HG02678 (cell line): ENCODE results near the gene DRD2.

Experiments used
- ATAC-seq: cut with Tn5 transposase; IDR thresholded peaks from one replicate; pipeline ENCODE4 v1.9.1; 2021; ENCODE audit warnings: mild to moderate bottlenecking, moderate library complexity; ENCODE audit not compliant: unreplicated experiment

DRD2 gene

DNA sequence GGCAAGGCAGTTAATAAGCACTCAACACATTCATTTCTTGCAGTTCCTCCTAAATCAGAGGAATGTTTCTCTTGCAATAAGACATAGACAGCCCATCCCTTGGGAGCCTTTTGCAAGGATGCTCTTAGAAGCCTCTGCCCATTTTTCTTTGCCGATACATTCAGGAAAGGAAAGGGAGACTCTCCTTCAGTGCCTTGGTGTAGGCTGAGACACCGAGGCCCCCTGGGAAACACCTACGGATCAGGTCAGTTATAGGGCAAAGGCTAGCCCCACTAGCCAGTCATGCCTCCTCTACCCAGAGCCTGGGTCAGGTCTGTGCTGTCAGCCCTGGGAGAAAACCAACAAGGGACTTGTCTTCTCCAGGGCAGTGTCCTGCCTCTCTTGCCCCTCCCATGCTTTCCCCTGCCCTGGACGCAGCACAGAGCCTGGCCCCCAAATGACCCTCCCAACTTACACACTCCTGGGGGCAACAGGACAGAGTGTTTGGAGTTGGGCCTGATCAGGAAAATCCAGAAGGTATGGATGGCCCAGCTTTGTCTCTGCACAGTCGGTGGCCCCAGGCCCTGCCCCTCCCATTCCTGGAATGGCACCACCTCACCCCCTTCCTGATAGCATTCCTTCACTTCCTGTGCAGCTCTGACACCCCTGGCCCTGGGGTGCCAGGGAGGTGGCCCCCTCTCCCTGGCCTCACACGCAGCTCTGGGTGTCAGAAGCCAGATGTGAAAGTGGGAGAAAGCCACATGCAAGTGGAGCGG, 69.3 kb downstream of the DRD2 start:
- ATAC-seq: no peak

DNA sequence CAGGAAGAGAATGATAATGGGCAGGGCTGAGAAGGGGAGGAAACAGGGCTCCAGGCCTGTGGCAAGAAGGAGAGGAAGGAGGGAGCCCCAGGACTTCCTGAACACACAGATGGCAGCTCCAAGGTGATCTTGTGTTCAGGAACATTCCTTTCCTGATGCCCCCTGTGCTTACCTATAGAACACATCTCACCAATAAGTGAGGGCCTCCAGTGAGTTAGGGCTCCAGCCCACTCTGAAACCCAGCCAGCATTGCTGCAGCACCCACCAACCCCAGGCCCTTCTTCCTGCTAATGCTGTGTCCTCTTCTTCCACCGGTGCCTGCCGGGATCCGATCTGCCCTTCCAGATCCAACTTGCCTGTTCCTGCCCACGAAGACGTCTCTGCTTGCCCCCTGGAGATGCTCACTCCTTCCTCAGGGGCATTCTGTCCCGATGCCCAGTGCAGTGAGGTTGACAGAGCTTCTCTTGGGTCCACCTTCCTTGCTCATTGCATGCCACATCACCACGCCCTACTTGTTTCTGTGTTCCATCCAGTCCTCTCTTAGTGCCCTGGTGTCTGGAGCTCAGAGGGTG, 70.3 kb downstream of the DRD2 start:
- ATAC-seq: no peak

DNA sequence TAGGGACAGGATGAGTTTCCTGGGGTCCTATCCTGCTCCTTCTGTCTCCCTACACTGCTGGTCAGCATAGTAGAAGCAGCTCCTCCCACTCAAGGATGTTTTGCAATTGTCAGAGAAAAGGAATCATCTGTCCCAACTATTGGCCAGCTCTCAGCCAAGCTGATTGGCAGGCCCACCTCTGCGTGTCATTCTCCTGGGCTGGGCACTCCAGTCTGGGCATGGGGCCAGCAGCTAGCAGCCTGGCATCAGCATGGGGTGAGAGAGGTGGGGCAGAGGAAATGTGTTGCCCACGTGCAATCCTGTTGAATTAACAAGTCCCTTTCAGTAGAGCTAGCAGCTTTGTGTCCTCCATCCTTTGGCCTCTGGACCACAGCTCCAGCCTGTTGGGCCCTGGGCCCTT, 73.5 kb downstream of the DRD2 start:
- no peak for ATAC-seq

DNA sequence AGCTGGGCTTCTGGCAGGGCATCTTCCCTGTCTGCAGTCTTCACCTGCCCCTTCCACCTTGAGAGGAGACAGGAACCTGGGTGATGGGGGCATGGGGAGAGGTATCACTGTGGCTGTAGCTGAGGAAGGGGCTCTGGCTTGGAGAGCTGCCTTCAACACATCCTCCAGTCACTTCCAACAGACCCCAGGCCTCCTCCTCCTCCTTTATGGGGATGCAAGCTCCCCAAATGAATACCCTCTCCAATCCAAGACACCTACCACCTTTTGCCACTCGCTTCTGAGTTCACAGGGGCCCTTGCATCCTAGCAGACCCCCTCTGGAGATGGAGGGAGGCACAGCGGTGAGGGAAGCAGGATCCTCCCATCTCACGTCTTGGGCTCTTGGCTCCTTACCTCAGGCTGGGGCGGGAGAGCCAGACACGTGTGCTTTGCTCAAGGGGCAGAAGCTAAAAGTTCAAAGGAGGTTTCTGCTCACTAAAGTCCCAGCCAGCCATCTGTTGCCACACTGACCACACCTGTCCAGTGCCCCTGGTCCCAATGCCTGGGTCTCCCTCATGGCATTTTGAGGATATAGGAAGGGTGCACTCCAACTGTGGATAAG, 74.5 kb downstream of the DRD2 start:
- no peak for ATAC-seq

DNA sequence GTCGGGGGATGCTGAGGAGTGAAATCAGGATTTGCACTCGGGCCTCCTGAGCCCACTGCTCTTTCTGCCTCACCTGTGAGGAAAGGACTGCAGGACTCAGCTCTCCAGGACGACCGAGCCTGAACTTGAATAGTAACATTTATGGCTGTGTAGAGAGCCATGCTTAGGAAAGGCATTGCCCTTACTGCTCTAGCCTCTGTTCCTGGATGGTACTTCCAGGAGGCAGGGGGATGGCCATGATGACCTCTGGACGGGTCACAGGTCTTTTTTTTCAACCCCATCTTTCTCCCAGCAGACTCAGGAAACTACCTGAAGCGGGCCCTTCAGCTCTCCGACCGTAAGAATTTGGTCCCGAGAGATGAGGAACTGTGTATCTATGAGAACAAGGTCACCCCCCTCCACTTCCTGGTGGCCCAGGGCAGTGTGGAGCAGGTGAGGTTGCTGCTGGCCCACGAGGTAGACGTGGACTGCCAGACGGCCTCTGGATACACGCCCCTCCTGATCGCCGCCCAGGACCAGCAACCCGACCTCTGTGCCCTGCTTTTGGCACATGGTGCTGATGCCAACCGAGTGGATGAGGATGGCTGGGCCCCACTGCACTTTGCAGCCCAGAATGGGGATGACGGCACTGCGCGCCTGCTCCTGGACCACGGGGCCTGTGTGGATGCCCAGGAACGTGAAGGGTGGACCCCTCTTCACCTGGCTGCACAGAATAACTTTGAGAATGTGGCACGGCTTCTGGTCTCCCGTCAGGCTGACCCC, 76.3 kb downstream of the DRD2 start:
- no peak for ATAC-seq

DNA sequence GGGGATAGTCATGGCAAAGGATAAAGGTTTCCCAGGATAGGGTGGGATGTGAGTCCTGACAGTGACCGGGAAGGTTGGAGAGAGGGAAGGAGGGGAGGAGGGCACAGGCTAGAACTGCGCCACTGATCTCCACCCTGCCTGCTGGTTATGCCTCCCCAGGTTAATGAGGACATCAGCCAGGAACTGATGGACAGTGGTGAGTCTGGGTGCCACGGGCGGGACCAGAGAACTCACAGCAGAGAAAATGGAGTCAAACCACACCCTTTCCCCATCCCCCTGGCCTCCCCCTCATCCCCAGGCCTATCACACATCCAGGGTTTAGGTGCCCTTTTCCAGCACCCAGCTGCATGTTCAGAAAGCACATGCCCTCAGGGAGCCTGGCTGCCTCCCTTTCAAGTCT, 77.4 kb downstream of the DRD2 start:
- no peak for ATAC-seq

DNA sequence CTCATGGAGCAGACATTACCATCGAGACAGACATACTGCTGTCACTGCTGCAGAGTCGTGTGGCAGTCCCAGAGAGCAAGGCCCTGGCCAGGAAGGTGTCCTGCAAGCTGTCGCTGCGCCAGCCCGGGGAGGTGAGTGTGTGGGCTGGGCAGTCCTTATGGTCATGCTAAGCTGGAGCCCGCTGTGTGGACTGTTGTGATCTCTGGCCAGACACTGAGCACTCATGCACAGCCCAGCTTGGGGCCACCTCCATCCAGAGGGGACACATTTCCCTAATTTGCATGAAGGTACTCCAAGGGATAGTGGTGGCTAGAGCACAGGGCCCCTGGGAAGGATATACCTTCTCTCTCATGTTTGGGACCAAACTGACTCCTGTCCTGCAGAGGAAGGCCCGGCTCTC, 78.0 kb downstream of the DRD2 start:
- ATAC-seq: no peak

DNA sequence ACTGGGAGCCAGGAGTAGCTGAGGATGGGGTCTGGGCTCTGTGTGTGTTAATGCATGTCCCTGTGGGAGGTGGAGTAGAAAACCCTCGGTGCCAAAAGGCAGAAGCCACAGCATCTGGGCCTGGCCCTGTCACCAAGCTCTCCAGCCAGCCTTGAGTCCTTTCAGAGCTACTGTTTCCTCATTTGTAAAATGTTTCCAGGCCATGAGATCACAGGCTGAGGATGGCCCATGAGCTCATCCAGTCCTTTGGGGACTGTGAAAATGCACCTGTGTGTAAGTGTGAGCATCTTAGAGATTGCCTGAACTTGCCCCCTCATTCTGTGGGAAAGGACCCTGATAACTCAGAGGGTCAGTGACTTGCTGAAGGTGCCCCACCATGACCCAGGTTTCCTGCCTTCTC, 78.5 kb downstream of the DRD2 start:
- no peak for ATAC-seq

DNA sequence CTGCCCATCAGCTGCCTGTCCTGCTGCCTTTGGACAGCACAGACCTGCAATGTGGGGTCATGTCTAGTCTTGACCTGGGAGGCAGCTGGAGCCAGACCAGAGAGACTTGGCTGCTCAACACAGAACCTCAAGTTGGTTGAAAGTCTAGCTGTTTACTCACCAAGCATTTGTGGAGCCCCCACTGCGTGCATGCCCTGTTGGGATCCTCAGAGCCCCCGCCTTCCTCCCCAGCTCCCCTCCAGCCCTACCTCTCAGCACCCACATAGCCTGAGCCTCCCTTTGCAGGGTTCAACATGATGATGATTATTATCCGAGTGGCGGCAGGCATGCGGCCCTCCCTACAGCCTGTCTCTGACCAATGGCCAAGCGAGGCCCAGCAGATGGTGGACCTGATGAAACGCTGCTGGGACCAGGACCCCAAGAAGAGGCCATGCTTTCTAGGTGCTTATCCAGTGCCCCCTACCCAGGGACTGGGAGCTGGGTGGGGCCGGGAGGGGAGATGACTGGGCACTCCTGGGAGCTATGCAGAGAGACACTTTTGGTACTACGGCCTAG, 79.3 kb downstream of the DRD2 start:
- ATAC-seq: no peak

DNA sequence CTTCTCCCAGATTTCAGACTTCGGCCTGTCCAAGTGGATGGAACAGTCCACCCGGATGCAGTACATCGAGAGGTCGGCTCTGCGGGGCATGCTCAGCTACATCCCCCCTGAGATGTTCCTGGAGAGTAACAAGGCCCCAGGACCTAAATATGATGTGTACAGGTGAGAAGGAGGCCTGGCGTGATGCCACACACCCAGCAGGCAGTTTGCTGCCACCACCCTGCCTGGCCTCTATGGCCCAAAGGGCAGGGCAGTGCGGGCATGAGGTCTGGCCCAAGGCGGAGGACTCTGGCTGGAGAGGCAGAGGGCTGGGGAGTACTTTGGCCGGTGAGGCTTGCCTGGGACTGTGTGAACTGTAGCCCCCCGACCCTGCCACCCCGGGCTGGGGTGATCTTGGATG, 80.3 kb downstream of the DRD2 start:
- ATAC-seq: no peak

DNA sequence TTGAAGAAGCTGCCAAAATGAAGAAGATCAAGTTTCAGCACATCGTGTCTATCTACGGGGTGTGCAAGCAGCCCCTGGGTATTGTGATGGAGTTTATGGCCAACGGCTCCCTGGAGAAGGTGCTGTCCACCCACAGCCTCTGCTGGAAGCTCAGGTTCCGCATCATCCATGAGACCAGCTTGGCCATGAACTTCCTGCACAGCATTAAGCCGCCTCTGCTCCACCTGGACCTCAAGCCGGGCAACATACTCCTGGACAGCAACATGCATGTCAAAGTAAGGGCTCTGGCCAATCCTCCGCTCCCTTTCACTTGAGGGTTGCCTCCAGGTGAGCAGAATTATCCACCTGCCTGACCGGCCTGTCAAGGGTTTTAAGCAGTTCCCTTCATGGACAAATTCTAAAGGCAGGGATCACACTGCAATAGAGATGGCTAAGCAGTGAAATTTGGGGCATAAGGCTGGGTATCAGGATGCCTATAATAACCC, 81.7 kb downstream of the DRD2 start:
- no peak for ATAC-seq

DNA sequence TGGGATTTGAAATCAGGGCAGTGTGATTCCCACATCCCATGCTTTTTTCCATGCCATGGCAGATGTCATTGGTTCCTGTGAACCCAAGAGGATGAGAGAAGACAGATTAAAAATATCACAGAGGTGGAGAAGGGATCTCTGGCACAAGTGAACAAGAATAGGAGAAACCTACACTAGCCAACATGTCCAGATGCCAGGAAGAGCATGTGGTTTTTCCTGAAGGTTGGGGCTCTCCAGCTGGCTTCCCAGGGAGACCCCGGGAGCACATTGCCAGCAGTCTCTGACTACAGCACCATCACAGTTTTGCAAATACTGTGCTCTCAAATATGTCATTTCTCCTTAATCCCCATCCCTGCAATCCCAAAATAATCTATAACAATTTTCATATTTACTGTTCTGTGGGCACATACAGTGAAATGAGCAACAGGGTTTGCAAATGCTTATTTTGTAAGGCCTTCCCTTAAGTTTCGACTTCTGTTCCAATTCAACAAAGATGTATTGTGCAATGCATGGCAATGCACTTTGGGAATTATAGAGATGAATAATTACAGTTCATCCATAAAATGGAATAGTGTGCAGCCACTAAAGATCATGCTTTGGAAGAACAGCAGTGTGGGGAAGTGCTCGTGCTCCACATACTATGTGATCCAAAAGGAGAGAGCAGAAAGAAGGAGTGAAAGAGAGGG, 82.8 kb downstream of the DRD2 start:
- no peak for ATAC-seq

DNA sequence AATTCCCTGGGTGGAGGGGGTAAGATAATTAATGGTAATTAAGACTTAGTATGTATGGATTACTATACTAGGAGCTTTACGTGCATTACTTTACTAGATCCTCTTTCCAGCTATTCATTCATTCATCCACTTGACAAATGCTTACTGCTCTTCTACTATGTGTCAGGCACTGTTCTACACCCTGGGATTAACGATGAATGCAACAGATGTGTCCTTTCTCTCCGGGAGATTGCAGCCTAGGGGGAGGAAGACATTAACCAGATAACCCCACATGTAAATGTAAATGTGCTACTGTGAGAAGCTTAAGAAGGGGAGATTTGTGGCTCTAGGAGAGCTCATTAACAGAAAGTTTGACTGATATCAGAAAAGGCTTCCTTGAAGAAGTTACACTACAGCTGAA, 85.9 kb downstream of the DRD2 start:
- no peak for ATAC-seq

DNA sequence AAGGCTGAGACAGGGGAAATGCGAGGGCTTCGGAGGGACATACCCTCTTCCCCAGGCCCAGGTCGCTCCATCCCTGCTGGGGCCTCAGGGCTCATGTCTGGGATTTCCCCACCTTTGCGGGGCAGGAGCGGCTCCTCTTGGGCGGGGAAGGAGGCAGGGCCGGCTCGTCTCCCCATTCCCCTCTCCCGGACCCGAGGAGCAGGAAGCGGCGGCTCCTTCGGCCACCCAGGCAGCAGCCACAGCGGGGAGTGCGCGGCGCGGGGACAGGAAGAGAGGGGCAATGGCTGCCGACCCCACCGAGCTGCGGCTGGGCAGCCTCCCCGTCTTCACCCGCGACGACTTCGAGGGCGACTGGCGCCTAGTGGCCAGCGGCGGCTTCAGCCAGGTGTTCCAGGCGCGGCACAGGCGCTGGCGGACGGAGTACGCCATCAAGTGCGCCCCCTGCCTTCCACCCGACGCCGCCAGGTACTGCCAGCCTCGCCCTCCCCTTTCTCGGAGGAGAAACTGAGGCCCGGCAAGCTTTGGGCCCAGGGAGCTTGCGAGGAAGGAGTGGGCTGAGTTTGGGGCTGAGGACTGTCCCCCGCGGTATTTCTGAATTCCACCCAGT, 87.5 kb downstream of the DRD2 start, which contains the start of gene ANKK1:
Gene ANKK1, plus strand, starts transcription at position 175 of the 607 bp plus-strand sequence. Its CDS starts 106 bp downstream, at position 281.
- no peak for ATAC-seq

DNA sequence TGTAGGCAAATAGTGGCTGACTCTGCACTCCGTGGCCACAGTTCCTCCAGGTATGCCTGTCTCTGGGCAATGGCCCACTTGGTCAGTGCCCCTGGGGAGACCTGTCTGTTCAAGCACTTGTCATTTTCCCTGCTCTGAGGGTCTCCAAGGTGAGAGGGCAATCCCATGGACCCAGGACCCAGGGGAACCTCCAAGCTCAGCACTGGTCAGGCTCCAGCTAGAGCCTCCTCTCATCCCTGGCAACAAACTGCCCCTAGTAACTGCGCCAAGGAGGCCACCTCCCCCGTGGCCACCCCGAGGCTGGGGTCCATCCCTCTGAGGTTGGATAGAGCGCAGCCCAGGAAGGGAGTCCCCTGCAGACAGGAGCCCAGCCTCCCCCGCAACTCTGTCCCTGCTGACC, 88.3 kb downstream of the DRD2 start:
- ATAC-seq: no peak

DNA sequence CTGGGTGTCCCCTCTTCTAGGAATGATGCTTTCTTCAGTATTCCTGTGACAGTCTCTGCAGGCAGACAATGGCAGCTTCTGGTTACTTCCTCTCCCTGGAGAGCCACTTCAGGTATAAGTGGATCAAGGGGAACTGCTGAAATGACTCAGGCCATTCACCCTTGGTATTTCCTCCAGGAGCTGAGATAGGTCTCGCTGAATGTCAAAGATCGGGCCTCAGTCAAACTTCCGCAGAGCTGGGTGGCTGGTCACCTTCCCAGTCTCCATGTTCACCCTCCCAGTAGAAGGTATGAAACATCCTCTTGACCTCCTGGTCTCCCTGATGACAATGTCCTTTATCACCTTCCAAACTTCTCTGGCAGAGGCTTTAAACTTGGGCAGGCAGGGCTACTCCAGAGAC, 89.4 kb downstream of the DRD2 start:
- ATAC-seq: no peak

DNA sequence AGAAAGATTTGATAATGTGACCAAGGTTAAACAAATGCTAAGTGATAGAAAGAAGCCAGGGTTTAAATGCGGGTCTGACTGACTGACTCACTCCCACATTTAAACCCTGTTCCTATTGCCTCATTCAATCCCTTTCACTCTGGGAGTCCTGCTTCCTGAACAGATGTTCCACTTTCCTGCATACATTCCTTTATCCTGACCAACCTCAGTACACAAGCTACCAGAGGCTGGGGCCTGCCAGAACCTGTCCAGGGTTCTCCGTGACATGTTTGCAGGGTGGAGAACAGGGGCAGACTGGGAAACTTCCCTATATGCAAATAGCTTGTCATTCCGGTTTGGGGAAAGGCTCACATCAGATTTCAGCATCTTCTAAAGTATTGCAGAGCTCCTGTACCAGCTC, 90.6 kb downstream of the DRD2 start:
- ATAC-seq: no peak

DNA sequence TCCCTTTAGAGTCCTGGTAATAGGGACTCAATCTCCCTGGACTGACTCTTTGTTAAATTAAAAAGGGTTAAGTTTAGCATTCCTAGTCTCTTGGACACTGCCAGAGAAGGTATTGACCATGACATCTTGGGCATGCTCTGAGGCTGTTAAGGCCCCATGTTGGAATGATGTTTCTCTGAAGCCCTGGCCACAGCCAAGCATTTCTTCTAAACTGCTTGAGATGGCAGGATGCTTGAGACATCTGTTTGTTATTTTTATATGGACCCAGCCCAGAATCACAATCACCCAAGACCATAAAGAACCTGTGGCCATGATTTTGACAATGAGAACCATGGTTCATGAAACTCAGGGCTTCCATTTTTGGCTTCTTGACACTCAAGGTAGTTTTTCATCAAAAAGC, 93.1 kb downstream of the DRD2 start:
- ATAC-seq: no peak

DNA sequence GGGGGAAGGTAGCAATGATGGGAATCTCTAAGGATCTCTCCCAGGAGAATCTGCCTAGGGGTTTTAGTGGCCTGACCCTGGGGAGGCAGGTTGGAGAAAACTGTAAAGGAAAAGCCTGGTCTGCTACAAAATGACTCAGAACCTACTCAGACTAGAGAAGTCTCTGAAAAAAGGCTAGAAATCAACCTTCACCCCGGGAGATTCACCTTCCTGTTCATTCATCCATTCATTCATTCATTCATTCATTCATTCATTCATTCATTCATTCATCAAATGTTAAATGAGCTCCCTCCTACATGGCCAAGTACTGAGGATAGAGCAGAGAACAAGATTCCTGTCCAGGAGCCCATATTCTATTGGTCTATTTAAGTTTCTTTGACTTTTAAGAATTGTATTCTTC, 96.5 kb downstream of the DRD2 start:
- no peak for ATAC-seq

DNA sequence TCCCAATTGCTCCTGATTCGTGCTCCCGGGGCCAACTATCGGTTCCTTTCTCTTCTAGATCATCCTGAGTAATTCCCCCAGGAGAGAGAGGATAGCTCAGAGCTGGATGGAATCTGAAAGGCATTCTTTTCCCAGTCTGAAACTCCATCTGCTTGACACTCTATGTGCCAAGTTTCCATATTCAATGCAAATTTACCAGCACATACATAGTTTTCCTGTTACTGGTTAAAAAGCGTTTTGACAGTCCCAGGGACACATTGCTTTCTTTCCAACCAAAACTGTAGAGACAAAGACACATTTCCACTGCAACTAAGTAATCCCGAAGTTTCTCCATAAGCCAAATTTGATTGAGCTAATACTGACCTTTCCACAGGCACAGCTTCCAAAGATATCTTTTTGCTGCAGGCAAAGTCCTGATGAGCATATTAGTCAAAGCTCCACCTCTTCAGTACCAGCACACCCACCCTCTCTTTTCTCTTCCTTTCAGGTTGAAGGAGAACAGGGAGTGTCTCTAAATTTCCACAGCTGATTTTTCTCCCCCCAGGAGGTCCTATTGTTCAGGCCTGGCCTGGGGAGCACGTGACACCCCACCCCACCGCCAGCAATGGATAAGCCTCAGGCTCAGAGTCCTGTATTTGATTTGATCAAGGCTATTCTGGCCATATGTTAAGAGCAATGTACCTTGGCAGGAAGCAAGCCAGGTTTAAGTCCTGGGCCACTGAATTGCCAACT, 97.4 kb downstream of the DRD2 start:
- ATAC-seq: no peak
